Heart right ventricle (tissue), 16 donors: ENCODE results near the gene LCE2A. TPM values are rescaled to one million over a fixed set of nuclear protein-coding genes. Genes with fewer than 3 reads are reported as not detected.
A peak's percentile ranks its signal among the peaks of the same experiment; 100 is the strongest.

Experiments
- ATAC-seq, 8 donors: fragments of 200-7000 bp; cut with Tn5 transposase; one replicate each; pipeline ENCODE4 v1.9.1; 2020; ENCODE audit warnings: mild to moderate bottlenecking in 8 of 8, moderate library complexity in 8 of 8, moderate number of reproducible peaks in 1 of 8
- DNase-seq, 2 donors: peaks; one replicate each; pipeline ENCODE4 v3.0.0-alpha.2; 2020
- H3K27ac ChIP-seq, 10 donors: fragments of 200-600 bp; sonication (generic) in 2 of 10; one replicate each; pipeline versions ENCODE4 v1.5.0 to v1.8.0; 2020 to 2022; ENCODE audit warnings: mild to moderate bottlenecking in 3 of 10
- H3K27me3 ChIP-seq, 7 donors: fragments of 200-600 bp; one replicate each; pipeline ENCODE4 v1.8.0; 2021 to 2022; ENCODE audit warnings: mild to moderate bottlenecking in 2 of 7
- H3K36me3 ChIP-seq, 9 donors: fragments of 200-600 bp; sonication (generic) in 1 of 9; one replicate each; pipeline versions ENCODE4 v1.5.0 to v1.8.0; 2020 to 2022; ENCODE audit warnings: mild to moderate bottlenecking in 2 of 9
- H3K4me1 ChIP-seq, 9 donors: fragments of 200-600 bp; sonication (generic) in 1 of 9; one replicate each; pipeline versions ENCODE4 v1.5.0 to v1.8.0; 2020 to 2022; ENCODE audit warnings: mild to moderate bottlenecking in 4 of 9
- H3K4me3 ChIP-seq, 10 donors: fragments of 200-600 bp; sonication (generic) in 2 of 10; one replicate each; pipeline versions ENCODE4 v1.5.0 to v1.8.0; 2020 to 2022; ENCODE audit warnings: mild to moderate bottlenecking in 7 of 10, moderate library complexity in 2 of 10
- H3K9me3 ChIP-seq, 11 donors: fragments of 200-600 bp in 10 of 11; sonication (generic) in 2 of 11; one replicate each; pipeline versions ENCODE4 v1.5.0 to v1.8.0; 2013 to 2022; ENCODE audit warnings: mild to moderate bottlenecking in 2 of 11, control low read depth in 1 of 11, moderate library complexity in 1 of 11
- WGBS, 2 donors: extraction: QIAGEN DNeasy Blood & Tissue Kit; methylation state at CpG; one replicate each; pipeline ENCODE4 v1.1.7; 2013; ENCODE audit warnings: inconsistent platforms in 1 of 2; 5-methylcytosine and 5-hydroxymethylcytosine counted together
- intact Hi-C, 10 donors: fragments of 100-400 bp; cut with DNase I; formaldehyde crosslinking; loops; one replicate each; pipeline versions ENCODE4 v1.11.1 to v1.14.2; 2022
- long read RNA-seq, 3 donors: library from polyadenylated mRNA; unstranded; transcript quantifications; one replicate each; pipeline ENCODE4 v2.0.0, GENCODE V29; 2020 to 2021
- polyA plus RNA-seq, 2 donors: library from polyadenylated mRNA; stranded (reverse); fragments of 200-250 nt; gene quantifications; one replicate each; pipeline ENCODE4 v1.2.3, GENCODE V29; 2013
- total RNA-seq, 10 donors: library from RNA; stranded (reverse); fragmentation: NEBNext Ultra II Directional in 3 of 10; extraction: Animal tissue kit (Norgen Biotek cat#: 25700) in 3 of 10; gene quantifications; one replicate each; pipeline versions ENCODE4 v1.2.1 to v1.2.4, GENCODE V29; 2021 to 2023
- TF ChIP-seq, protein P1 (sequence below), 9 donors: fragments of 200-600 bp; sonication (generic) in 2 of 9; IDR thresholded peaks; one replicate each; pipeline versions ENCODE4 v1.5.0 to v1.8.0; 2021 to 2022; ENCODE audit warnings: antibody characterized with exemption in 9 of 9, mild to moderate bottlenecking in 5 of 9, moderate library complexity in 1 of 9
- donor health status: Arrhythmogenic right ventricular cardiomyopathy.
- donor health status: ischemic (EF 13 %, LVEDD 7.1; RV severe dilation, severe dysfunction).
- donor health status: healthy with polysubstance abuse.
- donor health status: DM: no; HTN: yes; CAD: no.
- donor health status: DM: no; HTN: no; CAD: no.
- donor health status: ischemic (EF 25% LVEDD 6.9; RV normal size, moderate dysfunction).
- donor health status: ischemic (EF 25% LVEDD 5.7; RV mildly dilated, moderate dysfunction).
- donor health status: healthy.
- donor health status: DM: yes; HTN: yes; CAD: no.
- donor health status: Ischemic cardiomyopathy.
- donor health status: ischemic (EF 35%, LVEDD 5.7; RV mildly dilated, moderate dysfunction).
- donor health status: nonischemic (EF 11% LVEDD 7.7; RV severe dilation, severe dysfunction).
- donor health status: DM: yes; HTN: yes; CAD: no.
- donor health status: PGD.
- donor health status: ischemic (EF 29% LVEDD 5.4; RV normal size, mild dysfunction).
- donor health status: nonischemic (EF 23%, LVEDD 6.1; RV moderate dilation, normal function).

Gene LCE2A, protein sequence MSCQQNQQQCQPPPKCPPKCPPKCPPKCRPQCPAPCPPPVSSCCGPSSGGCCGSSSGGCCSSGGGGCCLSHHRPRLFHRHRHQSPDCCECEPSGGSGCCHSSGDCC
- total RNA-seq: not detected
- not detected for polyA plus RNA-seq
- long read RNA-seq, donor 1: 0 reads
- long read RNA-seq, donor 2: 0 reads
- long read RNA-seq, donor 3: 0 reads

DNA sequence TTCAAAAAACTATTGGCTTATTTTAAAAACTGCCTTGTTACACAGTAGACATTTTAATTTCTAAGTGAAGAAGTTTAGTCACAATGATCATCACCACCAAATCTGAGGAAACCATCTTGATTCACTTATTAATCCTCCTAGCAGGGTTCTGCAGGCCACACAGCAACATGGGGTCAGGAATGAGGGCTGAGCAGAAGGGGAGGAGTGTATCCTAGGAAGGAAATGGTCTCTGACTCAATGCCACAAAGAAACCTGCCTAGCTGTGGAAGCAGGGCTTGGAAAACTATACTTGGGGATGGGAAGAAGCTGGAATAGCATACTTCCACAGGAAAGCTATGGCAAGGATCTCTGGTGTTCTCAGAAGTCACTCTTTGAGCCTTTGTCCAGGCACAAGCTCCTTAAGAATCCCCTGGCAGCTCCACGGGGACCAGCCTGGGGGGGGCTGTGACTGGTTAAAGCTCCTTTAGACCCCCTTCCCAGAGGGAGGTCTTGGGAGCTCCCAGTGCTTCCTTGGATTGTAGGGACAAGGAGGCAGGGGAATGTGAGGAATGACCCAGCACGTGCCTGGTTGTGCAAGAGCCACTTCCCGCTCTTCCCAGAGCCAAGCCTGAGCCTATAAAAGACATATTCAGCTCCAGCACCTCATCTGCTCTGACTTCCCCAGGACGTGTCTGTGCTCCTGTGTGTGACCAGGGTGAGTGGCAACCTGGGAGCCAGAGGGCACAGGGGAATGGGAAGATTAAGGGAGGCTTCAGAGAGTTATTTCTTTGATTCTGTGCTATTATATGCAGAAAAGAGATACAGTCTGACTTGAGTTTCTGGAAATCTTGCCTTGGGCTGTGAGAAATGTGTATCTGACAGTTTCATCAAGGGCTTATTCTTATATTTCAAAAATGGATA is at the start of gene LCE2A:
Gene LCE2A, plus strand, starts transcription at position 645 of the 900 bp plus-strand sequence. CDS start 557 bp downstream, outside the sequence.
- Histone ChIP-seq H3K4me3 (no peak within 1 kb of the TSS), H3K36me3 (no peaks in the 10 kb centered on the region), H3K9me3 (peaks cover 0 to 7% (median 0%) of the 10 kb centered on the region in 11 donors), H3K27me3 (no peaks in the 10 kb centered on the region), H3K4me1 (no peaks in the 10 kb centered on the region), H3K27ac (no peak within 1 kb of the TSS)
- DNase-seq (no peak), ATAC-seq (no peak)
- 48 to 49% methylated on average over 4 of the region's 4 CpGs for WGBS, 2 donors
- TF ChIP-seq, protein P1, sequence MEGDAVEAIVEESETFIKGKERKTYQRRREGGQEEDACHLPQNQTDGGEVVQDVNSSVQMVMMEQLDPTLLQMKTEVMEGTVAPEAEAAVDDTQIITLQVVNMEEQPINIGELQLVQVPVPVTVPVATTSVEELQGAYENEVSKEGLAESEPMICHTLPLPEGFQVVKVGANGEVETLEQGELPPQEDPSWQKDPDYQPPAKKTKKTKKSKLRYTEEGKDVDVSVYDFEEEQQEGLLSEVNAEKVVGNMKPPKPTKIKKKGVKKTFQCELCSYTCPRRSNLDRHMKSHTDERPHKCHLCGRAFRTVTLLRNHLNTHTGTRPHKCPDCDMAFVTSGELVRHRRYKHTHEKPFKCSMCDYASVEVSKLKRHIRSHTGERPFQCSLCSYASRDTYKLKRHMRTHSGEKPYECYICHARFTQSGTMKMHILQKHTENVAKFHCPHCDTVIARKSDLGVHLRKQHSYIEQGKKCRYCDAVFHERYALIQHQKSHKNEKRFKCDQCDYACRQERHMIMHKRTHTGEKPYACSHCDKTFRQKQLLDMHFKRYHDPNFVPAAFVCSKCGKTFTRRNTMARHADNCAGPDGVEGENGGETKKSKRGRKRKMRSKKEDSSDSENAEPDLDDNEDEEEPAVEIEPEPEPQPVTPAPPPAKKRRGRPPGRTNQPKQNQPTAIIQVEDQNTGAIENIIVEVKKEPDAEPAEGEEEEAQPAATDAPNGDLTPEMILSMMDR (IDR thresholded peaks at IDR 0.05): no peak
- intact Hi-C loops: no loop called here

DNA sequence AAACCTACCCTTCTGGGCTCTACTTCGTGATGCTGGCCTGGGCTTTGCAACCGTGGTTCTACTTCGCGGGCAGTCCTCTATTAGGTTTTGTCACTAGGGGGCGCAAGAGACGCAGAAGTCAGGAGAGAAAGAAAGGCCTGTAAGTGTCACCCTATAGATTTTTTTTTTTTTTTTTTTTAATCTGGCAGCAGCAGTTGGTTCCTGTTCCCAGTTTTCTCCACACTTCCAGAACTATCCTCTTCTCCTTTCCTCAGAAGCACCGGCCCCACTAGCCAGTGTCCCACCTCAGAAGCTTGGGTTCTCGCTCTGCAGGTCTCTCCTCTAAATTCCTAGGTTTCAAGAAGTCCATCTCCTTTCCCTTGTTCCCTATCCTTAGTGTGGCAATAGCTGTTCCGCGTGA is 44.0 kb upstream of the LCE2A start:
- Histone ChIP-seq H3K27me3 (peaks cover 0 to 28% (median 5%) of the 10 kb centered on the region in 7 donors), H3K4me1 (no peaks in the 10 kb centered on the region), H3K27ac (no peak overlapping the region), H3K4me3 (no peak overlapping the region), H3K9me3 (no peaks in the 10 kb centered on the region), H3K36me3 (no peaks in the 10 kb centered on the region)
- no peak for DNase-seq
- WGBS, 2 donors: 30 to 31% methylated on average over 10 of the region's 10 CpGs
- TF ChIP-seq, protein P1 (IDR thresholded peaks at IDR 0.05): peak in 6 of 9 donors; percentile 32 to 66 (median 46)
- no peak for ATAC-seq
- intact Hi-C loops: loop anchor here in 1 of 10 donors (10.0 kb wide), 1 partner anchor 571 kb away; no protein-coding TSS in a partner anchor

DNA sequence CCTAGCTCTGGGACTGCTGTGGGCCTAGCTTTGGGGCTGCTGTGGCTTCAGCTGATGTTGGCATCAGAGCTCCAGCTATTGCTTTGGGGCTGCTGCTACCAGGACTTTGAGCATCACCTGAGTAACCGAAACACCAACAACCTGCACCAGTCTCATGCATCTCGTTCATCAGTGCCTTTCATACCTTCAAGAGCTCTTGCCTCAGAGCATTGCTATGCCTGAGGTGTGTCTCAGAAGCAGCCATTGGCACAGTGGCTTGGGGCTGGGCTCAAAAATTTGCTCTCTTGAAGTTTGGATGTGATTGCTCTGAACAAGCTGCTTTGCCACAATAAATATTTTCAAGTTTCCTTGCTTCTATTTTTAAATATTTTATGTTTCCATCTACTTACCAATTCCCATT is 41.7 kb upstream of the LCE2A start:
- Histone ChIP-seq H3K27me3 (peaks cover 0 to 15% (median 5%) of the 10 kb centered on the region in 7 donors), H3K36me3 (no peaks in the 10 kb centered on the region), H3K9me3 (no peaks in the 10 kb centered on the region), H3K4me3 (no peak overlapping the region), H3K4me1 (no peaks in the 10 kb centered on the region), H3K27ac (no peak overlapping the region)
- TF ChIP-seq, protein P1 (IDR thresholded peaks at IDR 0.05): no peak
- ATAC-seq: no peak
- intact Hi-C loops: loop anchor here in 1 of 10 donors (10.0 kb wide), 1 partner anchor 568 kb away; no protein-coding TSS in a partner anchor
- no peak for DNase-seq
- WGBS, 2 donors: 60 to 61% methylated on average over 2 of the region's 2 CpGs

DNA sequence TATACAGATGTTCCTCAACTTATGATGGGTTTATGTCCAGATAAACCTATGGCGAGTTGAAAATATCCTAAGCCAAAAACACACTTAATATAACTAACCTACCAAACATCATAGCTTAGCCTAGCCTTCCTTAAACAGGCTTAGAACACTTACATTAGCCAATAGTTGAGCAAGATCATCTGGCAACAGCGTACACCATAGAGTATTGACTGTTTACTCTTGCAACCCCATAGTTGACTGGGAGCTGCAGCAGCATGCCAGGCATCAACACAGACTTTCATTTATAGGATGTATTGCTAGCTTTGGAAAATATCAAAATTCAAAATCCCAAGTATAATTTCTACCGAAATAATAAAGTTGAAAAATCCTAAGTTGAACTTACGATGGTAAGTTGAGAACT is 40.5 kb upstream of the LCE2A start:
- Histone ChIP-seq H3K36me3 (no peaks in the 10 kb centered on the region), H3K27me3 (peaks cover 0 to 14% (median 2%) of the 10 kb centered on the region in 7 donors), H3K4me3 (no peak overlapping the region), H3K4me1 (no peaks in the 10 kb centered on the region), H3K9me3 (no peaks in the 10 kb centered on the region), H3K27ac (no peak overlapping the region)
- ATAC-seq (no peak), DNase-seq (no peak)
- 79 to 87% methylated on average over 4 of the region's 4 CpGs for WGBS, 2 donors
- TF ChIP-seq, protein P1 (IDR thresholded peaks at IDR 0.05): no peak
- intact Hi-C loops: loop anchor here in 1 of 10 donors (10.0 kb wide), 1 partner anchor 567 kb away; no protein-coding TSS in a partner anchor
